Endothelial cell of umbilical vein (primary cell): ENCODE results near the gene PRR15L. TPM values are rescaled to one million over a fixed set of nuclear protein-coding genes. Genes with fewer than 3 reads are reported as not detected.

Experiments used
- BruUV-seq: library from RNA; stranded (reverse); fragments of 400-500 nt; replicated peaks from 2 replicates; lab custom pipeline; 2021; lab: Mats Ljungman, UMichigan
- CTCF ChIA-PET: fragments of 300-600, 350-600 bp; sonication (Branson Sonifier 250); formaldehyde crosslinking; loops from one replicate; lab custom pipeline; 2021; ENCODE audit warnings: antibody characterized with exemption, inconsistent platforms; lab: Charles Lee
- POLR2A ChIA-PET: fragments of 300-600, 350-600 bp; sonication (Branson Sonifier 250); formaldehyde crosslinking; loops from one replicate; lab custom pipeline; 2021; ENCODE audit warnings: antibody characterized with exemption, inconsistent platforms; lab: Charles Lee
- DNase-seq: peaks from one replicate; pipeline ENCODE4 v3.0.0-alpha.2; 2011; ENCODE audit warnings: low read depth, low spot score
- FAIRE-seq: peaks from 2 replicates; lab custom pipeline; 2011; peaks lifted over from hg19 to GRCh38; lab: Jason Lieb, UNC
- H2AFZ ChIP-seq: 2 replicates; pipeline ENCODE4 v1.6.0; 2012; ENCODE audit warnings: low read depth, low read length, control low read depth, inconsistent platforms
- H3K27ac ChIP-seq: 2 replicates; pipeline ENCODE4 v1.5.1; 2011; ENCODE audit warnings: low read depth, mild to moderate bottlenecking, control low read depth, low read length, moderate library complexity; ENCODE audit not compliant: insufficient read depth
- H3K27me3 ChIP-seq, 2 experiments: 2 replicates each; pipeline versions ENCODE4 v1.6.0 to v1.6.1; 2011; ENCODE audit warnings: low read length in 2 of 2, mixed read lengths in 1 of 2; ENCODE audit not compliant: control insufficient read depth in 2 of 2, insufficient read depth in 2 of 2
- H3K36me3 ChIP-seq, 2 experiments: 2 replicates in 1 of 2; 3 replicates in 1 of 2; pipeline ENCODE4 v1.5.1; 2011; ENCODE audit warnings: low read length in 2 of 2, mild to moderate bottlenecking in 1 of 2, moderate library complexity in 1 of 2; ENCODE audit not compliant: control insufficient read depth in 2 of 2, insufficient read depth in 2 of 2; ENCODE audit errors: extremely low read depth in 1 of 2
- H3K4me1 ChIP-seq: 3 replicates; pipeline ENCODE4 v1.5.1; 2011; ENCODE audit warnings: mild to moderate bottlenecking, low read length; ENCODE audit not compliant: control insufficient read depth, insufficient read depth; ENCODE audit errors: extremely low read depth
- H3K4me2 ChIP-seq: 2 replicates; pipeline ENCODE4 v1.6.1; 2011; ENCODE audit warnings: low read length, control low read depth, mixed read lengths; ENCODE audit not compliant: insufficient read depth
- H3K4me3 ChIP-seq, 3 experiments: fragments of 200-600 bp in 1 of 3; sonication (generic), shearing (Covaris generic) in 1 of 3; replicated peaks in 1 of 3; 2 replicates each; pipeline ENCODE4 v1.5.1; 2011 to 2016; ENCODE audit warnings: control low read depth in 3 of 3, low read length in 3 of 3, mild to moderate bottlenecking in 2 of 3, inconsistent platforms in 1 of 3, low read depth in 1 of 3, moderate library complexity in 1 of 3; ENCODE audit not compliant: insufficient read depth in 1 of 3
- H3K79me2 ChIP-seq: 2 replicates; pipeline ENCODE4 v1.6.0; 2012; ENCODE audit warnings: low read length, inconsistent platforms; ENCODE audit not compliant: control insufficient read depth, insufficient read depth
- H3K9ac ChIP-seq: replicated peaks from 2 replicates; pipeline ENCODE3; 2011; ENCODE audit warnings: low read length, control low read depth; ENCODE audit not compliant: insufficient read depth; ENCODE audit errors: extremely low read depth
- H3K9me1 ChIP-seq: replicated peaks from 3 replicates; pipeline ENCODE4 v1.6.0; 2011; ENCODE audit warnings: mild to moderate bottlenecking, low read length; ENCODE audit not compliant: control insufficient read depth, insufficient read depth; ENCODE audit errors: extremely low read depth
- H3K9me3 ChIP-seq: replicated peaks from 2 replicates; pipeline ENCODE4 v1.5.1; 2012; ENCODE audit warnings: low read length, inconsistent platforms; ENCODE audit not compliant: control insufficient read depth, insufficient read depth
- H4K20me1 ChIP-seq: replicated peaks from 2 replicates; pipeline ENCODE3; 2011; ENCODE audit warnings: mild to moderate bottlenecking, low read length; ENCODE audit not compliant: control insufficient read depth, insufficient read depth; ENCODE audit errors: extremely low read depth
- EZH2 ChIP-seq: IDR thresholded peaks from 2 replicates; pipeline ENCODE4 v1.6.1; 2012; ENCODE audit warnings: borderline replicate concordance, low read depth, mild to moderate bottlenecking, moderate library complexity, low read length, inconsistent platforms; ENCODE audit not compliant: severe bottlenecking
- FOS ChIP-seq: IDR thresholded peaks from 2 replicates; pipeline ENCODE4 v1.6.1; 2011; ENCODE audit warnings: mild to moderate bottlenecking, low read length, moderate library complexity, borderline replicate concordance; ENCODE audit not compliant: insufficient read depth
- GATA2 ChIP-seq: IDR thresholded peaks from 2 replicates; pipeline ENCODE4 v1.7.0; 2011; ENCODE audit warnings: low read depth, mild to moderate bottlenecking, moderate library complexity, mixed read lengths, low read length; ENCODE audit not compliant: insufficient read length, insufficient read depth
- JUN ChIP-seq: IDR thresholded peaks from 2 replicates; pipeline ENCODE4 v1.6.1; 2011; ENCODE audit warnings: borderline replicate concordance, low read depth; ENCODE audit not compliant: insufficient read length, insufficient read depth
- MYC ChIP-seq: IDR thresholded peaks from one replicate; pipeline ENCODE4 v1.6.1; 2011; ENCODE audit warnings: mild to moderate bottlenecking, low read depth, low read length
- POLR2A ChIP-seq: IDR thresholded peaks from 2 replicates; pipeline ENCODE4 v1.6.1; 2012; ENCODE audit warnings: low read depth, mild to moderate bottlenecking, control low read depth, low read length
- POLR2AphosphoS5 ChIP-seq: IDR thresholded peaks from 2 replicates; pipeline ENCODE4 v1.6.1; 2012; ENCODE audit warnings: low read depth, mild to moderate bottlenecking, control low read depth, low read length, moderate library complexity; ENCODE audit not compliant: insufficient read depth
- dilution Hi-C: fragments of 300-500 bp; cut with MboI; formaldehyde crosslinking; loops from one replicate; pipeline ENCODE4 v1.15.0; 2019; ENCODE audit warnings: low sequenced_read_pairs; ENCODE audit not compliant: extremely low pct_ligation_motif_present
- intact Hi-C: fragments of 100-400 bp; cut with micrococcal nuclease; formaldehyde crosslinking; loops from one replicate; pipeline ENCODE4 v1.10.0; 2022
- polyA plus RNA-seq, 4 experiments: library from polyadenylated mRNA; depleted of rRNA in 3 of 4; stranded (reverse) in 3 of 4; unstranded in 1 of 4; fragments of >200 nt; gene quantifications; 2 replicates each; pipeline versions ENCODE4 v1.2.1 to v1.2.3, GENCODE V29; 2011 to 2012; ENCODE audit warnings: missing spikeins in 1 of 4
- total RNA-seq: library from RNA; stranded (reverse); gene quantifications from 2 replicates; pipeline ENCODE4 v1.2.3, GENCODE V29; 2021
- TF ChIP-seq, protein P1 (sequence below): IDR thresholded peaks from 2 replicates; pipeline ENCODE4 v1.6.1; 2011; ENCODE audit not compliant: insufficient read depth, insufficient read length
- TF ChIP-seq, protein P2 (sequence below), 2 donors: IDR thresholded peaks; 1 replicate in 1 of 2; 2 replicates in 1 of 2; pipeline ENCODE4 v1.5.1; 2011; ENCODE audit warnings: low read length in 2 of 2, mild to moderate bottlenecking in 2 of 2, moderate library complexity in 2 of 2, control low read depth in 1 of 2, inconsistent platforms in 1 of 2, low read depth in 1 of 2; ENCODE audit not compliant: insufficient read depth in 1 of 2; ENCODE audit errors: extremely low read depth in 1 of 2

PRR15L gene
- total and polyA plus RNA-seq, 2 donors (not counting 3 experiments of a cell fraction or from before 2014, with no cell fraction given), result not detected

- no peaks in the 10 kb centered on the region for H3K9me1 ChIP-seq
- H3K27me3 ChIP-seq, result no peaks in the 10 kb centered on the region
- TF ChIP-seq JUN (no peak), POLR2AphosphoS5 (no peak), FOS (no peak), POLR2A (no peak), MYC (no peak), GATA2 (no peak), EZH2 (no peak)
- no peak for DNase-seq
- ChIA-PET CTCF (interaction anchor here (0.6 to 4.5 kb wide), 6 partner anchors 13 to 647 kb away, joined by 3 to 19 read pairs (median 4); partner anchors contain the start of gene PNPO), POLR2A (no interaction called here)
- BruUV-seq, result no TSS peak
- H3K4me3 ChIP-seq, result no peak overlapping the region
- H2AFZ ChIP-seq, result no peak overlapping the region
- no peak overlapping the region for H3K27ac ChIP-seq
- no peaks in the 10 kb centered on the region for H4K20me1 ChIP-seq
- intact Hi-C loops, result no loop called here
- H3K9me3 ChIP-seq, result no peaks in the 10 kb centered on the region
- no peak for FAIRE-seq
- dilution Hi-C loops, result no loop called here
- no peak overlapping the region for H3K9ac ChIP-seq
- H3K4me1 ChIP-seq, result peaks cover 6% of the 10 kb centered on the region
- H3K79me2 ChIP-seq, result no peaks in the 10 kb centered on the region
- no peak overlapping the region for H3K4me2 ChIP-seq
- no peaks in the 10 kb centered on the region for H3K36me3 ChIP-seq
Observed at GRCh38 chr17:47989700-47990099, 32.0 kb upstream of the PRR15L start.

DNA sequence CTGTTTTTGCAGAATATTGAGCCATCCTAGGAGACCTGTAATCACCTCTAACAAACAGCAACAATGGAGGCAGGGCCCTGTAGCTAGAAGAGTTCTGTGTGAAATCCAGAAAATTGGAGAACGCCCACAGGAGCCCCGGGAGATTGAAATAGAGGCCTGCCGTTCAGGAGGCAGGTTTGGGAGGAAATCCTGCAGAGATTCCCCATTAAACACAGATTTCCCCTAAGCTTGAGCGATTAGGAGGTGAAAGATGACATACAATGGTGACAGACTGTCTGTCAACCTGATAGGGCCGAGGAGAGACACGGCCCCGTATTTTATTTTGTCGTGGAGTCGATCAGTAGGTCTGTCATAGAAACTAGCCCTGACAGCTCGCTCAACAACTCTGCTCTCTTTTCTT, 31.5 kb upstream of the PRR15L start:
- Histone ChIP-seq H3K27me3 (no peaks in the 10 kb centered on the region), H3K36me3 (no peaks in the 10 kb centered on the region), H3K9me3 (no peaks in the 10 kb centered on the region), H3K4me2 (no peak overlapping the region), H3K9me1 (no peaks in the 10 kb centered on the region), H3K4me3 (no peak overlapping the region), H3K79me2 (no peaks in the 10 kb centered on the region), H2AFZ (no peak overlapping the region), H3K4me1 (peaks cover 6% of the 10 kb centered on the region), H3K9ac (no peak overlapping the region), H3K27ac (no peak overlapping the region), H4K20me1 (no peaks in the 10 kb centered on the region)
- POLR2A ChIA-PET, result interaction anchor here (0.6 kb wide), 1 partner anchor 98 kb away, joined by 3 read pairs; no protein-coding TSS in a partner anchor
- TF ChIP-seq MYC (no peak), FOS (no peak), JUN (no peak), GATA2 (no peak), EZH2 (no peak), POLR2A (no peak), POLR2AphosphoS5 (no peak)
- TF ChIP-seq, protein P1, sequence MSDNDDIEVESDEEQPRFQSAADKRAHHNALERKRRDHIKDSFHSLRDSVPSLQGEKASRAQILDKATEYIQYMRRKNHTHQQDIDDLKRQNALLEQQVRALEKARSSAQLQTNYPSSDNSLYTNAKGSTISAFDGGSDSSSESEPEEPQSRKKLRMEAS, result no peak
- TF ChIP-seq, protein P2, sequence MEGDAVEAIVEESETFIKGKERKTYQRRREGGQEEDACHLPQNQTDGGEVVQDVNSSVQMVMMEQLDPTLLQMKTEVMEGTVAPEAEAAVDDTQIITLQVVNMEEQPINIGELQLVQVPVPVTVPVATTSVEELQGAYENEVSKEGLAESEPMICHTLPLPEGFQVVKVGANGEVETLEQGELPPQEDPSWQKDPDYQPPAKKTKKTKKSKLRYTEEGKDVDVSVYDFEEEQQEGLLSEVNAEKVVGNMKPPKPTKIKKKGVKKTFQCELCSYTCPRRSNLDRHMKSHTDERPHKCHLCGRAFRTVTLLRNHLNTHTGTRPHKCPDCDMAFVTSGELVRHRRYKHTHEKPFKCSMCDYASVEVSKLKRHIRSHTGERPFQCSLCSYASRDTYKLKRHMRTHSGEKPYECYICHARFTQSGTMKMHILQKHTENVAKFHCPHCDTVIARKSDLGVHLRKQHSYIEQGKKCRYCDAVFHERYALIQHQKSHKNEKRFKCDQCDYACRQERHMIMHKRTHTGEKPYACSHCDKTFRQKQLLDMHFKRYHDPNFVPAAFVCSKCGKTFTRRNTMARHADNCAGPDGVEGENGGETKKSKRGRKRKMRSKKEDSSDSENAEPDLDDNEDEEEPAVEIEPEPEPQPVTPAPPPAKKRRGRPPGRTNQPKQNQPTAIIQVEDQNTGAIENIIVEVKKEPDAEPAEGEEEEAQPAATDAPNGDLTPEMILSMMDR (IDR thresholded peaks at IDR 0.05; ENCODE audit: extremely low read depth in 1 of 2, insufficient read depth in 1 of 2, low read depth in 1 of 2, low read length in 2 of 2), result no peak
- no TSS peak for BruUV-seq
- CTCF ChIA-PET, result interaction anchor here (0.6 to 4.5 kb wide), 5 partner anchors 13 to 647 kb away, joined by 3 to 19 read pairs (median 3); partner anchors contain the start of gene PNPO
- FAIRE-seq, result no peak
- intact Hi-C loops (no loop called here), dilution Hi-C loops (no loop called here)
- DNase-seq, result no peak
